Measurements from ENCODE around the gene DPAGT1.

- TF ChIP-seq TAF1 (IDR thresholded peaks at IDR 0.05; ENCODE audit: borderline replicate concordance, insufficient read depth, low read length) (no peak), REST (IDR thresholded peaks at IDR 0.05; ENCODE audit: insufficient read depth in 1 of 2, low read depth in 2 of 2, low read length in 2 of 2) (no peak), SIN3A (IDR thresholded peaks at IDR 0.05; ENCODE audit: borderline replicate concordance, insufficient read depth, low read length) (no peak), POLR2AphosphoS5 (IDR thresholded peaks at IDR 0.05; ENCODE audit: low read depth, low read length) (no peak)
Observed at GRCh38 chr11:119091178-119091577, 10.5 kb downstream of the DPAGT1 start.
